Measurements from ENCODE around the gene DCUN1D4.

The DCUN1D4 gene

GRCh38 chr4:51963841-51964517 lies 121.0 kb downstream of the DCUN1D4 start:
- peak; percentile 9 for DNase-seq

- DNase-seq, result no peak
Observed at GRCh38 chr4:51965862-51966261, 122.9 kb downstream of the DCUN1D4 start.
